ENCODE results near the gene TBX3. TPM values are rescaled to one million over a fixed set of nuclear protein-coding genes. Genes with fewer than 3 reads are reported as not detected.

The TBX3 gene
- total RNA-seq, 1 donor from 2014 or later: 427 TPM

- Mint-ChIP-seq H3K27me3 (ENCODE audit: low read depth) (no peaks in the 10 kb centered on the region), H3K4me3 (peak overlapping the region; percentile 80), H3K36me3 (peaks cover 19% of the 10 kb centered on the region), H3K27ac (peak overlapping the region; percentile 100), H3K9me3 (no peaks in the 10 kb centered on the region), H3K4me1 (peaks cover 79% of the 10 kb centered on the region)
- no peak for TF ChIP-seq CTCF (IDR thresholded peaks at IDR 0.05; ENCODE audit: unreplicated experiment)
- no peak for DNase-seq (ENCODE audit: low spot score in 2 of 2, unreplicated experiment in 2 of 2)
Measured at GRCh38 chr12:114667669-114668150, 16.3 kb downstream of the TBX3 start.

GRCh38 chr12:114666746-114667668, 17.0 kb downstream of the TBX3 start:
- Mint-ChIP-seq H3K27me3 (ENCODE audit: low read depth) (no peaks in the 10 kb centered on the region), H3K36me3 (peaks cover 14% of the 10 kb centered on the region), H3K4me1 (peaks cover 76% of the 10 kb centered on the region), H3K27ac (peak overlapping the region; percentile 100), H3K4me3 (peak overlapping the region; percentile 80), H3K9me3 (no peaks in the 10 kb centered on the region)
- peak in 1 of 2 experiments; percentile 65 for DNase-seq (ENCODE audit: low spot score in 2 of 2, unreplicated experiment in 2 of 2)
- no peak for TF ChIP-seq CTCF (IDR thresholded peaks at IDR 0.05; ENCODE audit: unreplicated experiment)

DNA sequence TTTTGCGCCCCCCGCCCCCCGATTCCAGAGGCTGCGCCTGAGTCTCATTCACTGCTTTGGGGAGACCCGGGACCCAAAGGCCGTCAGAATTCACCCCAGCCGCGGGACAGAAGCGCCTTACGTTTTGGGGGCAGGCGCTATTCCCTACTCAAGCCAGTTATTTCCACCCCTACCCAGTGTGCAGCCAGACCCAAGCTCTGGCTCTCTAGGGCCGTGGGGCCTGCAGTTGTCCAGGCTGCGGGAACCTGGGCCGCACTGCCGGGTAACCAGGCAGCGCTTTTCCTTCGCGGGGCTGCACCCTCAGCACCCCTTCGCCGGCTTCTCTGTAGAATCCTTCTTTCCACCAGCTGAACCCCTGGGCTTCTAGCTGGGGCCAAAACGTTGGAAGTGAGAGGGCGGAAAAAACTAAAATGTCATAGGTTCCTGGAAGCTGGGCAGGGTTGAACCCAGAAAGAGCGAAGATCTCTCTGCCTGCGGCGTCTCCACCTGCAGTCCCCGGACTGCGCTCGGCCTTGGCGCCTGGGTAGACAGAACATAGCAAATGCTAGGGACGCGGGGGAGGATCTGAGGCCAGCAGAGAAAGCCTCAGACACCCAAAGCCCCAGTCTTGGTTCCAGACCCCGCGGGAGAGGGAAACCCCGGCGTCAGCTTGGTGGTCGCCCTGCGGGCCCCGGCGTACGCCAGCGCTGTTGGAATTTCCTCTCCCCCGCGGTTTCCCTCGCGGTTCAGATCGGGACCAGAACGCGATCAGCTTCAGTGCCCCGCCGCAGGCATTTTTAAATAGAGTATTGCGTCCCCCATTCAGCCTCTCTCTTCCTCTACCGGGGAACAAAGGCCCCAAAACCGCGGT, 18.3 kb downstream of the TBX3 start:
- H3K4me3 Mint-ChIP-seq: peak overlapping the region; percentile 80
- no peaks in the 10 kb centered on the region for H3K9me3 Mint-ChIP-seq
- H3K27ac Mint-ChIP-seq: peak overlapping the region; percentile 100
- TF ChIP-seq CTCF (IDR thresholded peaks at IDR 0.05; ENCODE audit: unreplicated experiment): no peak
- peak in 1 of 2 experiments; percentile 68 for DNase-seq (ENCODE audit: low spot score in 2 of 2, unreplicated experiment in 2 of 2)
- H3K27me3 Mint-ChIP-seq (ENCODE audit: low read depth): no peaks in the 10 kb centered on the region
- peaks cover 64% of the 10 kb centered on the region for H3K4me1 Mint-ChIP-seq
- H3K36me3 Mint-ChIP-seq: peaks cover 5% of the 10 kb centered on the region

- H3K27me3 Mint-ChIP-seq (ENCODE audit: low read depth): no peaks in the 10 kb centered on the region
- no peaks in the 10 kb centered on the region for H3K36me3 Mint-ChIP-seq
- DNase-seq (ENCODE audit: low spot score in 2 of 2, unreplicated experiment in 2 of 2): peak in 1 of 2 experiments; percentile 66
- H3K9me3 Mint-ChIP-seq: no peaks in the 10 kb centered on the region
- peak overlapping the region; percentile 76 for H3K4me3 Mint-ChIP-seq
- H3K4me1 Mint-ChIP-seq: peaks cover 56% of the 10 kb centered on the region
- TF ChIP-seq CTCF (IDR thresholded peaks at IDR 0.05; ENCODE audit: unreplicated experiment): no peak
- H3K27ac Mint-ChIP-seq: peak overlapping the region; percentile 100
Measured at GRCh38 chr12:114664651-114665320, 19.2 kb downstream of the TBX3 start.

GRCh38 chr12:114662512-114663177, 21.3 kb downstream of the TBX3 start:
- Mint-ChIP-seq H3K9me3 (no peaks in the 10 kb centered on the region), H3K27ac (peak overlapping the region; percentile 100), H3K4me3 (peak overlapping the region; percentile 13), H3K27me3 (ENCODE audit: low read depth) (no peaks in the 10 kb centered on the region), H3K4me1 (peaks cover 60% of the 10 kb centered on the region), H3K36me3 (no peaks in the 10 kb centered on the region)
- peak; percentile 88 for TF ChIP-seq CTCF (IDR thresholded peaks at IDR 0.05; ENCODE audit: unreplicated experiment)
- DNase-seq (ENCODE audit: low spot score in 2 of 2, unreplicated experiment in 2 of 2): peak in 1 of 2 experiments; percentile 90
